Measurements from ENCODE around the gene DCC.

DCC gene

GRCh38 chr18:52427521-52428175 is 87.7 kb downstream of the DCC start:
- no peak for DNase-seq (ENCODE audit: low read depth)

DNA sequence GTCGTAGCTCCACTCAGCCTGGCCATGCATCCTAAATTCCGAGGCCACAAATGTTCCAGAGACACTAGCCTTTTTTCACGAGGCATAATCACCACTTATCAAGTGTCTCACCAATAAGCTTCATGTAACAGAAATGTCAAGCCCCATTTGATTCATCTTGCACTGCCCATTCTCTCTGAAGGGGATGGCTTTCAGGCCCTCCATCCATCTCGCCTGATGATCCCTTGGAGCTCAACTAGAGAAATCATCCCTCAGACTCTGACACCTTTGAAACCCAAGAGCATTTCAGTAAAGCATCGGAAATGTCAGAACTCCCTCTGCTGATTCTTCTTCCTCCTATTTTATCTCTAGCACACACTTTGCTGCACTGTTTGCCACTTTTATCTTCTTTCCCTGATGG is 91.7 kb downstream of the DCC start:
- DNase-seq (ENCODE audit: low read depth), result no peak

- DNase-seq (ENCODE audit: low read depth), result no peak
Observed at GRCh38 chr18:52433797-52434196, 93.8 kb downstream of the DCC start.

- no peak for DNase-seq (ENCODE audit: low read depth)
Observed at GRCh38 chr18:52435301-52435700, 95.3 kb downstream of the DCC start.

DNA sequence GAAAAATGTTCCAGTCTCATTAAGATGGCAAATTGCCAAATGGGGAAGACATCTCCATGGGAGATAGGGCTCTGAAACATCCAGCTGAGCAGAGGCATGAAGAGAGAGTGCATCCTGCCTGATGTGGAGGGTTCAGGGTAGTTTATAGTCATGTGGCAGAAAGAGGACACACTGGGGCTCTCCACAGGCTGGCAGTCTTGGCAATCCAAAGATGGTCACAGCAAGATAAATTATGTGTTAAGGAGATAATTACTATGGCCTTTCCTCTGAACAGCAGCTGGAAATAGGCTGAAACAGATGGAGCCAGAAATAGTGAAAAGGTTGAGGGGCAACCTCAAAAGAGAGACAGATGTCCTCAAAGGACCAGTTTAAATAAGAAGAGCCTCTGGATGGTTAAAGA is 97.2 kb downstream of the DCC start:
- no peak for DNase-seq (ENCODE audit: low read depth)

- DNase-seq (ENCODE audit: low read depth), result no peak
Observed at GRCh38 chr18:52439457-52439856, 99.5 kb downstream of the DCC start.

DNA sequence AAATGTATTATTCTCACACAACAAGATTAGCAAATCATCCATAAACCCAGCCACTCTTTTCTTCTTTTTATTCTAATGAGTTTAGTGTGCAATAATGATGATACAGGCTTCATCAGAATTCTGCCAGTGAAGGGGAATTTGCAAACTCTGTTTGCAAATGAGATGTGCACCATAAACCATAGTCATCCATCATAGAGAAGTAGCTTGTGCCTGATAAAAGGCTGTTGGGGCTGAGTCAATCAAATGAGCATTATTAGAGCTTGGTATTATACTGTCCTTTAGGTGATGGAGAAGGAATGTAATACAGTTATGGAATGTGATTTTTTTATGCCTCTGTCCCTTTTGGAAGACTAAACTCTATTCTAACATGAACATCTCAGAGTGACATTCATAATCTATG is 101.8 kb downstream of the DCC start:
- no peak for DNase-seq (ENCODE audit: low read depth)

- no peak for DNase-seq (ENCODE audit: low read depth)
Observed at GRCh38 chr18:52442686-52443085, 102.7 kb downstream of the DCC start.

DNA sequence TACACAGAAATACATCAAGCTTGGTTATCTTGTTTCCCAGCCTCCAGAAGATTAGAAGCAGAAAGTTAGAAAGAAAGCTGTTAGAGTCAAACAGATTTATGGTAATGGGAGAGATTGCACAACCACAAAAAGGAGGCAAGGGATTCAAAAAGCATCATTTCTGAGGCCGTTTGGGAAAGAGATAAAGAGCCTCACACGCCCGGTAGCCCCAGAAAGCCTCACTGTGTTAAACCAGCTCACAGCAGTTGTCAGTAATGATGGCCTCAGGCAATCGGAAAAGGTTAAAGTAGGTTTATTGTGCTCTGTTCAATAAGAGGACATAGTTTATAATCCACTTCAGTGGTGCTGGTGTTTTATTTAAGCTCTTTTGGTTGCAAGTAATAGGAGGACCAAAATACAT is 111.3 kb downstream of the DCC start:
- no peak for DNase-seq (ENCODE audit: low read depth)

DNA sequence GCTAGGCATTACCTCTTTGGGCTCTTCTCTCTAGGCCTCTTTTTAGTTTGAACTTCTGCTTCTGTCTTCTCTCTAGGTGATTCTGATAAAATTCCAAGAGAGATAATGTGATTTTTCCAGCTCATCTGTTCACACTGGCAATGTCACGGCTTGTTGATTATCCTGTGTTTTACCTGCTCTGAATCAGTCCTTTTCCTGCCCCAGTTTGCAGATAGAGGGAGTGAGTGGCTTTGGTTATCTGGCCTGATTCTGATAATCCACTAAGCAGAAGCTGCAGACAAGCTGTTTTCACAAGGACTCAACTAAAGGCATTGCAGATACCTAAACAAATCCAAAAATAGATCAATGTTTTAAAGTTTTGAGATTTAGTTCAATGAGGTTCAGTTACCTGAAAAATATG is 111.9 kb downstream of the DCC start:
- no peak for DNase-seq (ENCODE audit: low read depth)

- no peak for DNase-seq (ENCODE audit: low read depth)
Observed at GRCh38 chr18:52452427-52452826, 112.4 kb downstream of the DCC start.

- no peak for DNase-seq (ENCODE audit: low read depth)
Observed at GRCh38 chr18:52459890-52460289, 119.9 kb downstream of the DCC start.

DNA sequence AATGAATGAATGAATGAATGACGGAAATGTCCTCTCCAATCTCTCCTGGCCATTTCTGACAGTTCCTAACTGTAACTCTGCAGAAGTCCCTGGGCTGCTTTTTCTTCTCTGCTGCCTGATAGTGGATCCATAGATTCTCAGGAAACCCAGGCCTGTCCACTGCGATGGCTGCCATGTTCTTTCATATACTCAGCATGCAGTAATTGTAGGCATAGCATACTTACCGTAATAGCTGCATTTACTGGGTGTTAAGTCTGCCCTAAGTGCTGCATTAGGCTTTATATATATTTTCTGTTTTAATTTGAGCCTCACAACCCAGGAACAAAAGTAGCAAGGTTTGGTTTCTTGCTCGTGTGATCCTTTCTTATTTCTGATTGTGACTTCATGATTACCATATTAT is 122.9 kb downstream of the DCC start:
- DNase-seq (ENCODE audit: low read depth), result no peak

GRCh38 chr18:52465391-52465790 is 125.4 kb downstream of the DCC start:
- no peak for DNase-seq (ENCODE audit: low read depth)

DNA sequence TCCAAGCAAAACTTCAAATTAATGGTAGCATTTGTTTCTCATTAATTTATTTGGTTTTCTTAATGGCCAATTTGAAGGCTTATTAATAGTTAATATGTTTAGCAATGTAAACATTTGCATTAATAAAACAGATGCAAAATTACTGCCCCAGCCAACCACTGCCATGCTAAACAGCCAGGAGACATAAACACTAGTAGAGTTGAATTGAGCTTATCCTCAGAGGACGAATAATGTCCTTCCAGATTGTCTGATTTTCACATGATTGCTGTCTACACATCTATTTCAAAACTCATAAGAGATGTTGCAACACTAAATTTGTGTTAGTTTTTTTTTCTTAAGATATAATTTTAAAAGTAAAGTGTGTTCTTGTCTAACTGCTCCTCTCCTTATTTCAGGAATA is 128.5 kb downstream of the DCC start:
- no peak for DNase-seq (ENCODE audit: low read depth)

DNA sequence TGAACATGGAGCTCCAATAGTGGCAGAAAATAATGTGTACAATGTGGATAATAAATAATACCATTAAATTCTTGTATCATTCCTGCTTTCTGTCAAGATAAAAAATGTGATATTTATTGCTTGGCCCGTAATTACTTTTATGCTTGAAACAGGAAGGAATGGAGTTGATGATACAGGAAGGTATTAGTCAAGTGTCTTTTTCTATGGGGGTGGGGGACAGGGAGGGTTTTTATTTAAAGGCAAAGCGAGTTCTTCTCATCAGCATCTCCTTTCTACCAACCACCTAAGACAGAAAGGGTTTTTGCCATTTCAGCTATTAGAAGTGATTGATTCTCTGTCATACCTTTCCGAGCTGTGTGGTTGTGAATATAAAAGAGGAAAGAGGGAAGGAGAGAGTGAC is 135.3 kb downstream of the DCC start:
- no peak for DNase-seq (ENCODE audit: low read depth)

DNA sequence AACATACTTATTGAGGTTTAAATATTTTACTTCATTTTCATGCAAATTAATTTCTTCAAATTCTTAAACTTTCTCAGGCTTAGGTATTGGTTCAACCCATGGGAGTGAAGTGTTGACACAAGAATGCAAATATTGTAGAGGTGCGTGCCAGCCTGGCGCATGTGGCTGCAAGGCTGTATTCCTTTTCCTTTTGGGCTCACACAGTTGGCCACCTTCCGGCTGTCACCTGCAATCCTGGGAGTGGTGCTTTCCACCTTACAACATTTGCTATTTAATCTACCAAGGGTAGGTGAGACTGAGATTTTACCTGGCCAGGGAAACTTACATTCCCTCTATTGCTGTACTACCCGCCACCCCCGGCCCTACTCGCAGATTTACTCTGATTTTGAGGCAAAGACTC is 141.1 kb downstream of the DCC start:
- no peak for DNase-seq (ENCODE audit: low read depth)

DNA sequence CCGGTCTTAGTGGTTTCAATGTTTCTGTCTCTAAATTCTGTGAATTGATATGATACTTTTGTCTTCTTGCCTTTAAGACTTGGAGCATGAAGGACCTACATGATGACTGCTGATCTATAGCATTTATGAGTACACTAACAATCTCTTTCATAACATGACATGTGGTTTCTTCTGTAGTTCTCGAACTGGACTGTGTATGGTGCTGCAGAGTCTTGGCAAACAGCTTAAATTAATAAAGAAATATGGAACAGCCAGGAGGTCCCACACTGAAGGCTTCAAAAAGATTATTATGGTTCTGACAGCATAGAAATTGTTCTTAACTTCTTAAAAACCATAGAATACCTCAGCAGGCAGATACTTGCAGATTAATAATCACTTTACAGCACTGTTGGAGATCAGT is 145.0 kb downstream of the DCC start:
- no peak for DNase-seq (ENCODE audit: low read depth)

GRCh38 chr18:52486052-52486451 is 146.1 kb downstream of the DCC start:
- DNase-seq (ENCODE audit: low read depth), result no peak

- no peak for DNase-seq (ENCODE audit: low read depth)
Observed at GRCh38 chr18:52489396-52490306, 149.7 kb downstream of the DCC start.

DNA sequence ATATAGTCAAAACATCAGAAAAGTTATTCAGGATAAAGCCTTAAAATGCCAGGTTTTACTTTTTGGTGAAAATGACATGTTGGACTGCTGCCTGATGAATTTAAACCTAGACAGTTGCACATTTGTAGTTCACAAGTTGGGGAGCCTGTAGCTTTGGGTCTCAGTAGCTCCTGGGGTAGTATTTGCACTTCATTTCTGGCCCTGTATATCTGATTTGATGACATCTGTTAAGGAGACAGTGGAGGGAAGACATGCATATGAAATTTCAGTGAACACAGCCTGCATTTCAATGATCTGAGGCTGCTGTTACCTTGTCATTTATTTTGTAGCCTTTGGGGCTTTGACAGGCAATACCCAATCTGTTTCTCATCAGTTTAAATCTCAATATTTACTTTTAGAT is 156.4 kb downstream of the DCC start:
- DNase-seq (ENCODE audit: low read depth), result no peak

- DNase-seq (ENCODE audit: low read depth), result no peak
Observed at GRCh38 chr18:52499016-52499415, 159.0 kb downstream of the DCC start.

DNA sequence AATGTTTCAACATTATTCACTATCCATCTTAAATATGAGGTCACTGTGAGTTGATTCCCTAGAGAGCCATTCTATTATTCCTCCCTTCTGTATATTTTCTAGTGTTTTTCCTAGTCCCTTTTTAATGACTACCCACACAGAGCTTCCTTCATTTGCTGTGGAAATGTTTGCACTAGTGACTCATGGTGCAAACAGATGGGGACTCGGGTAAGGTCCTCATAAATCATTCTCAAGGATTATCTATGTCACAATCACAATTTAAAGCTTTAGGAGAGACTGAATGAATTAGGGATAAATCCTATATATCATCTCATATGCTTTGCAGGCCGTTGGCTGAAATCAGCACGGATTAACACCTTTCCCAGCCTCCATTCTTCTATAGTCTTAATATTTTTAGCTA is 159.6 kb downstream of the DCC start:
- no peak for DNase-seq (ENCODE audit: low read depth)

DNA sequence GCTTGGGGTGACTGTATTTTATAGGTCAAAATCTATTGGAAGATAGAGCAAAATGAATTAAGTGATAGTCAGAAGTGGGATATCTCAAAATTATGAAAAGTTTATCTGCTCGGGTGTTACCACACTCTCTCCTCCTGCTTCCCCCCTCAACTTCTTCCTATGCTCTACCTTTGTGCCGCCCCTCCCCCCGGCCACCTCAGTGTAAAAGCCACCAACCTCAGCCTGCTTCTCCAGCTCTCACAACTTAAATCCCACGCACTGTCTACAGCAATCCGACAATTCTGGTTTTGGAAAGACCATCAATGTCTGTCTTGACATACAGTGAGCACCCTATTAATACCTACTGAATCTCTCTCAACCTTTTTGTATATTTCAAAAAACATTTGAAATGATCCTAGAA is 164.6 kb downstream of the DCC start:
- no peak for DNase-seq (ENCODE audit: low read depth)

All from fibroblast of the conjunctiva (primary cell).